ENCODE data around the gene COX5A.
"Not testable (repeated sequence)": the region's sequence is repeated elsewhere in the genome, so short reads cannot be mapped to it uniquely, and the experiment has no call there.

Gene COX5A

GRCh38 chr15:74955017-74955416 is 17.1 kb upstream of the COX5A start:
- DNase-seq: no peak

DNA sequence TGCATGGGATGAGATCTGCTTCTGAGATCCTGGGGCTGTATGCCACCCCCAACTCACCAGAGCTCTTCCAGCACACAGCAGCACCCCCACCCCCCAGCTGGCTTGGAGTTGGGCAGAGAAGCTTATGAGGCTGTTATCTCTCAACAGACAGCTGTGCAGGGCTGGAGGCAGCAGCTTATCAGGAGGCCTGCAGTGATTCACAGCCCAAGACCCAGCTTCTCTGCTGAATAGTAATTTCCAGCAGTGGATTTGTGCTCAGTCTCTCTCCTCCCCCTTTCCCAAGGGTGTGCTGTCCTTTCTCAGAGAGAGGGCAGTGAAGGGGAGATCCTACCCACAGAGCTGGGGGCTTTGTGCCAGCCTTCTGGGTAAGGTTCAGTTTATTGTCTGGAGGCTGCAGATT is 16.6 kb upstream of the COX5A start:
- peak; percentile 97 for DNase-seq

DNA sequence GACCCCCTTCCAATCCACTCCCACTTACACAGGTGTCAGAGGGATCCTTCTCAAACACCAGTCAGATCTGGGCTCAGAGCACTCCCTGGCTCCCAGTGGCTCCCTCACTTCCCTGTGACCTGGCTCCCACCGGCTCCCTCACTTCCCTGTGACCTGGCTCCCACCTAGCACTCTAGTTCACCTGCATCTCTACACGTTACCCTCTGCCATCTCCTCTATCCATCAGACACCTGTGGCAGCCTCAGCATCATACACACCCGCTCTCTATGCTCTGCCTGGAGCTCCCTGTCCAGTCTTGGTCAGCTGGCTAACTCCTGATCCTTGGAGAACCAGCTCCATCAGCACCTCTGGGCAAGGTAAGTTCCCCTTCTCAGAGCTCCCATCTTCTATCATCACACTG is 13.1 kb upstream of the COX5A start:
- no peak for DNase-seq

DNA sequence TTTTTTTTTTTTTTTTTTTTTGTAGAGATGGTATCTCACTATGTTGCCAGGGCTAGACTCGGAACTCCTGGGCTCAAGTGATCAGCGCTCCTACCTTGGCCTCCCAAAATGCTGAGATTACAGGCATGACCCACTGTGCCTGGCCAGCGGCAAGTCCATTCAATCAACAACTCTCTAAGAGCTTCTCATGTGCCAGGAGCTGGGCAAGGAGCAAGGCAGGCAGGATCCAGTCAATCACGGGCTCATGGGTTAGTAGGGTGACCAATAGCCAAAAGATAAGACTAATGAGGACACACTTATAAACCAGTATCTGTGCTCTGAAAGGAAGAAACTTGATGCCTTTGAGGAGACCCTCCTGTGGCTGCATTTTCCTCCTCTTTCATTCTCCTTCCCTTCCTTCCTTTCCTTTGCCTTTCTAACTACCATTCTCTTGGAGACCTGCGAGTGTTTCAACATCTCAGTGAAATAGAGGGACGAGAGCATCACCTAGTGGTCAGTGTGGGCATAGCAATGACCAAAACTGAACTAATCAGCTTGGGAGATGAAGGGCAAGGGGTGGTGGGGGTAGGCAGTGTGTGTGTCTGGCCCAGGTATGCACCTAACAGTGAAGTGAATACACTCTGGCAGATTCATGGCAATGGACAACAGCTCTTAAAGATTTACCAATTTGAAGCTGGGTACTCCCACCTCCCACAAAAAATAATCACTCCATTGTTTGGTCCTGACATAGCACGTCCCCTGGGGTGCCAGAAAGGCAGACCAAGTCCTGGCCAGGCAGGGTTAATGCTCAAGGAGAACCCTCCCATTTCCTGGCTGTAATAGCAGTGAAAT is 12.4 kb upstream of the COX5A start:
- peak; percentile 89 for DNase-seq

DNA sequence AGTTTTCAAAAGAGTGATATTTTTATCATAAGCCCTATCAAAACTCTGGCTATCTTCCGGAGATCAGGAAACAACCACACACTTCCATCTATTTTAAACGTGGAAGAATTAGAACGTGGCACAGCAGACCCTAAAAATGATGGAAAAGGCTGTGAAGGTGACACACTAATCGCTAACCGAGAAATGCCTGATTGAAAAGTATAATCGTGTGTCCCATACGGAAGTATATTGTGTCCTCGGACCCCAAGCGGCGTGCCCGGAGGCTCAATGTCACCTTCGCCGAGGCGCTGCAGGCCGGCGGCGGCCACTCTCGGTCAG is 642 bp downstream of the COX5A start:
- peak; percentile 67 for DNase-seq

DNA sequence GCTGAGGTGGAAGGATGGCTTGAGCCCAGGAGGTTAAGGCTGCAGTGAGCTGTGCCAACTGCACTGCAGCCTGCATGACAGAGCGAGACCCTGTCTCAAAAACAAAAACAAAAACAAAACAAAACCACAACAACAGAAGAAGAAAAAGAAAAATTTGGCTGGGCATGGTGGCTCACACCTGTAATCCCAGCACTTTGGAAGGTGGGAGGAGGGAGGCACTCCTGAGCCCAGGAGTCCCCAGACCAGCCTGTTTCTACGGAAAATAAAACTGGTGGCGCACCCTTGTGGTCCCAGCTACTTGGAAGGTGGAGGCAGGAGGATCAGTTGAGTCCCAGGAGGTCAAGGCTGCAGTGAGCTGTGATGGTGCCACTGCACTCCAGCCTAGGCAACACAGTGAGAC is 2.7 kb downstream of the COX5A start:
- DNase-seq: peak; percentile 36

- DNase-seq: no peak
These were observed 4.3 kb downstream of the COX5A start for GRCh38 chr15:74933573-74933972.

GRCh38 chr15:74928771-74929198 is 9.1 kb downstream of the COX5A start:
- no peak for DNase-seq

GRCh38 chr15:74924525-74924924 is 13.3 kb downstream of the COX5A start:
- DNase-seq: no peak

DNA sequence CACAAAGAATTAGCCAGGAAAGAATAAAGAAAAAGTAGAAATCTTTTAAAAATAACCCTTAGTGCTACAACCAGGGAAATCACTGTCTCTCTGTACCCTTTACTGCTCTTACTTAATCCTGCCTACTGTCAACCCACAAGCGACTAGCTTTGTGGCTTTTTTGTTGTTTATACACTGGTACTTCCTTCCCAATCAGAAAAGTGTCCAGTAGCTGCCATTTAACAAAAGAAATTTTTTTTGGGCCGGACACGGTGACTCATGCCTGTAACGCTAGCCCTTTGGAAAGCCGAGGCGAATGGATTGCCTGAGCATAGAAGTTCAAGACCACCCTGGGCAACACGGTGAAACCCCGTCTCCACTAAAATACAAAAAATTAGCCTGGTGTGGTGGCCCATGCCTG is 17.4 kb downstream of the COX5A start:
- no peak for DNase-seq

DNA sequence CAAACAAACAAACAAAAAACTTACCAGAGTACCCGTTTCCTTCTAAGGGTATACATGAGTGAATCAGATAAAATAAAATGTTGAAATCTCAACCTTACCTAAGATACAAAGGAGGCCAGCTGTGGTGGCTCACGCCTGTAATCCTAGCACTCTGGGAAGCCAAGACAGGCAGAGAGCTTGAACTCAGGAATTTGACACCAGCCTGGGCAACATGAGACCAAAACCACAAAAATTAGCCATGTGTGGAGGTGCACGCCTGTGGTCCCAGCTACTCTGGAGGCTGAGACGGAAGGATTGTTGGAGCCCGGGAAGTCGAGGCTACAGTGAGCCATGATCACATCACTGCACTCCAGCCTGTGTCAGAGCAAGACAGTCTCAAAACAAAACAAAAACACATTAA is 20.2 kb downstream of the COX5A start:
- no peak for DNase-seq

DNA sequence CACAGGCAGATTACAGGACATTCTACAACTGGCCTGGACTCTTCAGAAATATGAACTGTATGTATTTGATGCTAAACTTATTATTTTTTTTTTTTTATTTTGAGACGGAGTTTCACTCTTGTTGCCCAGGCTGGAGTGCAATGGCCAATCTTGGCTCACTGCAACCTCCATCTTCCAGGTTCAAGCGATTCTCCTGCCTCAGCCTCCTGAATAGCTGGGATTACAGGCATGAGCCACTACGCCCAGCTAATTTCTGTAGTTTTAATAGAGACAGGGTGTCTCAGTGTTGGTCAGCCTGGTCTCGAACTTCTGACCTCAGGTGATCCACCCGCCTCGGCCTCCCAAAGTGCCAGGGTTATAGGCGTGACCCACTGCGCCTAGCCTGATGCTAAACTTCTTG is 24.1 kb downstream of the COX5A start:
- not testable (repeated sequence) for DNase-seq

DNA sequence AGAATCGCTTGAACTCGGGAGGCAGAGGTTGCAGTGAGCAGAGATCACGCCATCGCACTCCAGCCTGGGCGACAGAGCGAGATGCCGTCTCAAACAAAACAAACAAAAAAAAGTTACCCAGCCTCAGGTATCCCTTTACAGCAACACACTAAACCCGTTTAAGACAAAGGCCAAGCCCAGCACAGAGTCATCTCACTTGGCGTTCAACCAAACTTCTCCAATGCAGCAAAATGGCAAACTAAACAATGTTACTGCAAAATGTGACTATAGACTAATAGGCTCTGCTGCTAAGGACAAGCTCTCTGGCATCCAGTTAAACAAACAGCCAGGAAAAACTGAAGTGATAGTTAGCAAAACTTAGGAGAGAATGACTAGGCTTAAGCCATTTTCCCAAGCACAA is 24.8 kb downstream of the COX5A start:
- no peak for DNase-seq

- DNase-seq: no peak
These were observed 29.2 kb downstream of the COX5A start for GRCh38 chr15:74908635-74909034.

DNA sequence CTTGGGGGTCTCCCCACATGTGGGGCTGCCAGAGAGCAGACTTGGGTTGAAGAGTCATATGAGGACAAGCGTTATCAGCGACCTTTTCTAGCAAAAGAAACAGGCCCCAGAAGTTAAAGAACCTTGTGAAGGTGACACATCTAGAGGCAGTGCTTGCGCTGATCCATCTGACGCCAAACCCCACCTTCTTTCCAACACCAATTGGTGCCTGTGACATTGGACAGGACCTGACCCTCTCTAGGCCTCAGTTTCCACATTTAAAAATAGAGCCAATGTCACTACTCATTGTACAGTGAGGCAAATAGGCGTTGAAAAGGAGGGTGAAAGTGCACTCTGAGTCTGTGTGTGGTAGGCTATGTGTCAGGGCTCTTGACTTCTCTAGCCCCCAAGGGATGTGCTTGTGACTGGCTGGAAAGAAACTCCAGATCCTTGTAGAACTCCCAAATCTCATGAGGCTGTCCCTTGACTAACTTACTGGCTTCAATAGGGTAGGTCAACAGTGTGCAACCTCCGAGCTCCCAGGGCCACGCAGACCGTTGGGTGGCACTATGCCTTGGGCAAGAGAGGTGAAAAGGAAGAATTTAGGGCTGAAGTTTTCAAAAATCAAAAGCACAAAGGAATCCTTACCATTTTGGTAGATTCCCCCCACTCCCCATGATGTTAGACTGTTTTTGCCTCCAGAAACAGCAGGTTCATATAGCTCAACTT is 30.6 kb downstream of the COX5A start:
- DNase-seq: no peak

GRCh38 chr15:74906450-74907162 is 31.3 kb downstream of the COX5A start, which contains the start of gene FAM219B:
TSS of gene FAM219B (minus strand) at chr15:74906851. CDS start at chr15:74906800, 51 bp downstream.
- DNase-seq: peak; percentile 96

- DNase-seq: peak; percentile 56
These were observed 31.8 kb downstream of the COX5A start for GRCh38 chr15:74906067-74906449.

DNA sequence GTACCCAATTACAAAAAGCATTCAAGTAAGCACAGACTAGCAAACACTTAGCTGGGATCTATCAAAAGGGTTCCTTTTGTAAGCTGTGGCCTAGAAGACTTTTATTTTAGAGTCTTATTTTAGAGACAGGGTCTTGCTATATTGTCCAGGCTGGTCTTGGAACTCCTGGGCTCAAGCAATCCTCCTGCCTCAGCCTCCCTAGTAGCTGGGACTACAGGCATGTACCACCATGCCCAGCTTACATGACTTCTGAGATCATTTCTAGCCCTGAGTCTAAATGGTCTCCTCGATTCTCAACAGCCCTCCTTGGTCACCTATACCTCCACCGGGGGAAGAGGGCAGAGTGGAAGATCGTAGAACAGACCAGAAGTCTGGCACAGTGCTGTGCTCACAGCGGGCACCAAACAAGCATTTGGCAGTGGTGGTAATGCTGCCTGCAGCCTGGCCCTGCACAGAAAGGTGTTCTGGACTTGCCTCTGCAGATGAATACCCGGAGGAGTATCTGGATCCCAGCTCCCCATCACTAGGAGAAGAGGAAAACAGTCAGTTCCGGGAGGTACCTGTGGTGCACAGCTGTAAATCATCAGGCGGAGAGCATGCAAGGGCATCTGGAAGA is 33.6 kb downstream of the COX5A start:
- DNase-seq: no peak

- DNase-seq: no peak
These were observed 34.2 kb downstream of the COX5A start for GRCh38 chr15:74903676-74904075.

GRCh38 chr15:74902295-74903075 is 35.4 kb downstream of the COX5A start:
- DNase-seq: no peak

DNA sequence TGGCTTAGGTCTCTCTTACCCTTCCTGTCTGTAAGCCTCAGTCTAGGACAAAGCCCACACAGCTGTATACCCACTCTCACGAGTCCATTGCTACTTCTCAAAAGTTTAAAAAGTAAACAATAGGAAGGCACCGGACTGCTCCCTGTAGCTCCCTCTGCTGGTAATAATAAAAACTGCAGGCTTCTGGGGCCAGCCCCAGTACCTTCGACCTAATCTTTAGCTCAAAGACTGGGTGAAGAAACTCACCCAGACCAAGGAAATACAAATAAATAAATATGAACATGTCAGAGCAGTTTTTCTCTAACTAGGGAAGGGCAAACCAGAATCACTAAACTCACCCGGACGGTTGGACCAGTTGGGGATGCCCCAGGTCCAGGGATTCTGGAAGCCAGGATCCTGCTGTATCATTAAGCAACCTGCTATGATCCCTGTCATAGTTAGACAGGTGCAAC is 36.2 kb downstream of the COX5A start:
- DNase-seq: peak; percentile 86

DNA sequence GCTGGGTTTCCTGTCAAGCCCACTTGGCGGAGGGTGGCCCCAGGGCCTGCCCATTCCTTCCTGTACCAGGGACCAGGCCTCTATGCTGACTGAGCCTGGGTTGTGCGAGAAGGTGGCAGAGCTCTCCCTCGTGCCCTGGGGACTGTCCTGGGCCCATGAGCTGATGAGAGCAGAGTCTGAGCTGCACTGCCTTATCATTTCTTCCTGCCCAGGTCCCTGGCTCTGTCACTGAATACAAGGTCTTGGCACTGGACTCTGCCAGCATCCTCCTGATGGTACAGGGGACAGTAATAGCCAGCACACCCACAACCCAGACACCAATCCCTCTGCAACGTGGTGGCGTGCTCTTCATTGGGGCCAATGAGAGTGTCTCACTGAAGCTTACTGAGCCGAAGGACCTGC is 40.6 kb downstream of the COX5A start:
- no peak for DNase-seq

All from hematopoietic multipotent progenitor cell treated with erythropoietin and hydrocortisone succinate and interleukin-3 and kit ligand, for 4 days (in vitro differentiated cells).